GM12801 (cell line): ENCODE results near the gene VANGL1.

Experiments
- CTCF ChIP-seq: IDR thresholded peaks from one replicate; pipeline ENCODE4 v1.5.1; 2011; ENCODE audit warnings: control low read depth; ENCODE audit not compliant: insufficient read length; ENCODE audit errors: extremely low read depth

VANGL1 gene

GRCh38 chr1:115723756-115724155 is 82.0 kb downstream of the VANGL1 start:
- no peak for TF ChIP-seq CTCF

GRCh38 chr1:115725600-115725999 is 83.8 kb downstream of the VANGL1 start:
- no peak for TF ChIP-seq CTCF

- TF ChIP-seq CTCF, result no peak
Observed at GRCh38 chr1:115726161-115726560, 84.4 kb downstream of the VANGL1 start.

GRCh38 chr1:115726570-115726969 is 84.8 kb downstream of the VANGL1 start:
- no peak for TF ChIP-seq CTCF

- TF ChIP-seq CTCF, result no peak
Observed at GRCh38 chr1:115727706-115728249, 86.0 kb downstream of the VANGL1 start.

GRCh38 chr1:115728341-115728740 is 86.6 kb downstream of the VANGL1 start:
- no peak for TF ChIP-seq CTCF

- TF ChIP-seq CTCF, result no peak
Observed at GRCh38 chr1:115729756-115730155, 88.0 kb downstream of the VANGL1 start.
